Putamen (tissue), 1 donor: ENCODE data around the gene IRF4.

Experiments used
- DNase-seq: peaks from one replicate; pipeline ENCODE4 v3.0.0-alpha.2; 2016; ENCODE audit warnings: low spot score

Gene IRF4

GRCh38 chr6:444653-445275 is 53.2 kb downstream of the IRF4 start:
- DNase-seq, result no peak

DNA sequence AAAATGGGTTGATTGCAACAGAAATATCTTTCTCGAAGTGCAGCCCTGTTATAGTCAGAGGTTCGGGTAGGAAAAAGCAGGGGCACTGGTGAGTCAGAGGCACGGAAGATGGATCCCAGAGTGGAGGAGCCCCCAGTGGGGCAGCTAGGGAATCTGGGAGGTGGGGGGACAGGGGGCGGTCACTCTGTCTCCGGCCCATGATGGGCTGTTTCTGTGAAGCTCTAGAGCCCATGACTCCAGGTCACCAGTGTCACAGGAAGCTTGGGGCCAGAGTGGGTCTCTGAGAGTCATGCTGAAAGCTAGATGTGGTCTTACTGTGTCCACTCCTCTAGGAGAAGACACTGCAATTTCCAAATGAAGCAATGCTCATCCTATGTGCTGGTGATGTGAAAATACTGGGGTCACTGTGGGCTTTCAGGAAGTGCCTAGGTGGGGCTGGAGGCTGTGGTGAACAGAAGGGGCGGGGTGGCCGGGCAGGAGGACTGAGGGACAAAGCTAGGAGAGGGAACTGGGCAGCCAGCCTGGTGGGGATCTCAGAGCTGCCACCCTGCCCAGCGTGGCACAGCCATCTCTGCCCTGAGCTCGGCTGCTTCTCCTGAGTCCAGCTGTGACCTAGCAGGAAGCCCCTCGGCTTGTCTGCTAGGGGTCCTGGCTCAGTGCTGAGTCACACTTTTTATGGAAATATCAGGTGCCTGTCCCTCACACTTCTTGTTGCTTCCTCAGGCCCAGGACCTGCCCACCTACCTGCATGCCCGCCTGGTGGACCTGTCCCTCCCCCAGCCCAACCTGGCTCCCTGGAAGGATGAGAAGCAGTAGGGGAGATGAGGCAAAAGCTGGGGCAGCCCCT is 54.2 kb downstream of the IRF4 start:
- no peak for DNase-seq

DNA sequence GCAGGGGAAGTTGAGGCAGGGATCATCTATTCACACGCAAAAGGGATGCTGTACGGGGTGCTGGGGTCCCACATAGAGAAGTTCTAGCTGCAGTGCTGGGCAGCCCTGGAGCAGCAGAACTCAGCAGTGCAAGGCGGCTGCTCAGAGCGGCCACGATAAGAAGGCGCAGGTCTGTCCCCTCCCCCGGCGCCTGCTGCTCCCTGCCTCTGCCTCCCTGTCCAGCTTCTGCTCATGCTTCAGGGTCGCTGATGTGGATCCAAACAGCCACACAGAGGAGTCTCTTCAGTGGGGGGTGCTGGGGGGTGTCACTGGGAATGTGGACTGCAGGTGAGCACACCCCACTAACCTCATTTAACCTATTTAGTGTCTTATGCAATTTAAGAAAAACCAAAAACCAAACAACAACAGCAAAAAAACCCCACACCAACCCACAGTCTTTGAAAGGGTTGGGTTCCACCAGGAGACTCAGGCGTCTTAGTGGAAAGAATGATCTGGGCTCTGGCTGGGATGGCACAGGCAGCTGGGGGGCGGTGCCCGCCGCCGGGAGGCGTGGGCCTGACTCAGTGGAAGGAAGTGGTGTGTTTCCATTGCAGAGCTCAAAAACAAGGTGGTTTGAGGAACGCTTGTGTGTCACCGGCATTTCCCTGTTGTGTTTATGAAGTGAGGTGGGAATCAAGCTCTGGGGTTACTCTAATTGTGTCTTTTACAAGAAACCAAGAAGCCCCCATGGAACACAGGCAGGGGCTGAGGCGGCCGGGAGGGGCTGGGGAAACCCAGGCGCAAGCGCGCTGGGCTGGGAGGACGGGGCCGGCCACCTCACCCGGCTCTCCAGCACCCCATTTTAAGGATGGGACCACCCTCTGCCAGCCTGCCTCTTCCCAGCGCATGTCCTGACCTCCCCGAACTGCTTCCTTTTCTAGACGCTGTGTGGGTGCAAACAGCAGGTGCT is 55.1 kb downstream of the IRF4 start:
- DNase-seq, result no peak

- no peak for DNase-seq
Observed at GRCh38 chr6:447381-448165, 56.0 kb downstream of the IRF4 start.

DNA sequence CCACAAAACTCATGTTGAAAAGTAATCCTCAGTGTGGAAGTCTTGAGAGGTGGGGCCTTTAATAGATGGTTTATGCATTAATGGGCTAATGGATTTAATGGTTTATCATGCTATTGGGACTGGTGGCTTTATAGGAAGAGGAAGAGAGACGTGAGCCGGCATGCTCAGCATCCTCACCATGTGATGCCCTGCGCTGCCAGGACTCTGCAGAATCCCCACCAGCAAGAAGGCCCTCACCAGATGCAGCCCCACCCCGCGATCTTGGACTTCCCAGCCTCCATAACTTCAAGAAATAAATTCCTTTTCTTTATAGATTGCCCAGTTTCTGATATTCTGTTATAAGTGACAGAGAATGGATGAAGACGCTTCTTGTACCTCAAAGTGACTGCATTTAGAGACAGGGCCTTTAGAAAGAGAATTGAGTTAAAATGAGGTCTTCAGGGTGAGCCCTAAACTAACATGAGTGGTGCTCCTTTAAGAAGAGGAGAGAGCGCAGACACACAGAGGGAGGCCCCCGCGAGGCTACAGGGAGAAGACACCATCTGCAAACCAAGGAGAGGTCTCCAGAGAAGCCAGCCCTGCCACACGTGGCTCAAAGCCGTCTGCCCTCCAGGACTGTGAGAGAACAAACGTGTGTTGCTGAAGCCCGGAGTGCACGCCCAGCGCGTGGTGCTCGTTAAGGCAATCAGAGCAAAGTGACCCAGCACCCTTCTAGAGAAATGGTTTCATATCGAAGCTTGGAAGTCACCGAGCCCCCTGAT is 56.9 kb downstream of the IRF4 start:
- DNase-seq, result no peak

GRCh38 chr6:449057-449430 is 57.5 kb downstream of the IRF4 start:
- DNase-seq, result no peak

- no peak for DNase-seq
Observed at GRCh38 chr6:449486-450419, 58.2 kb downstream of the IRF4 start.

- no peak for DNase-seq
Observed at GRCh38 chr6:451336-451735, 59.8 kb downstream of the IRF4 start.

- DNase-seq, result no peak
Observed at GRCh38 chr6:451847-452246, 60.3 kb downstream of the IRF4 start.

GRCh38 chr6:452301-453067 is 60.9 kb downstream of the IRF4 start:
- no peak for DNase-seq

- peak; percentile 82 for DNase-seq
Observed at GRCh38 chr6:453152-453551, 61.6 kb downstream of the IRF4 start.

GRCh38 chr6:454148-454991 is 62.8 kb downstream of the IRF4 start:
- no peak for DNase-seq

DNA sequence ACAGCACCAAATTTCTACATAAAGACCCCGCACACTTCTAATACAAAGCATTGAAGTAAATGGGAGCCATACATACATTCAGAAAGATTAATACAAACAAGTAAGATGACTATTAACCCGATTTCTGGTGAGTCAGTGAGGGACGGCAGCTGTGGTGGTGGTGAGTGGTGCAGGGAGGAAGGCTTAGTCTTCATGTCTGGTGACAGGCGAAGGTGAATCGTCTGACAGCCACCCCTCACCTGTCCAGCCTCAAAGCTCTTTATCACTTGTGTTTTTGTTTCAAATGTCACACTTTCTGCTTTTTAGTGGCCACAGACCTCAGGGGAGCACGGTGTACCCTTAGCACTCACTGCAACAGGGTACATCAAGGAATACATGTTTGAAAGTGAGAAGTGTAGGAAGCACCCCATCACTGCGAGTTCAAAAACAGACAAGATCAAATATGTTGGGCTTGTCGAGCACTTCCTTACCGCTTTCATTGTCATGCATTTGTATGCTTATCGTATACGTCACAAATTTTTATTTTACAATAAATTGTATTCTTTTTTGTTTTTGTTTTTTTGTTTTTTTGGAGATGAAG is 63.5 kb downstream of the IRF4 start:
- DNase-seq, result no peak

DNA sequence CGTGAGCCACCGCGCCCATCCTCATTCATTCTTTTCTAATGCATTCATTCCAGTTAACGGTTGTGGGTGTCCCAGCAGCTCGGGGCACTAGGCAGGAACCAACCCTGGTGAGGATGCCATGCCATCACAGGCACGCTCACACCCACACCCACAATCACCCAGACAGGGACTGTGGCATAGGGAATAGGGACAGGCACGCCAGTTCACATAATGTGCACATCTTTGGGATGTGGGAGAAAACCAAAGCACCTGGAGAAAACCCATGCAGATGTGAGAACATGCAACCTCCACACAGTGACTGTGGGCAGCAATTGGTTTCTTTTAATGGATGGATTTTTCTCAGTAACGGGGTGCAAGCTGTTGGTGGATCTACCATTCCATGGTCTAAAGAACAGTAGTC is 64.3 kb downstream of the IRF4 start:
- no peak for DNase-seq

- DNase-seq, result no peak
Observed at GRCh38 chr6:456358-456867, 64.9 kb downstream of the IRF4 start.

DNA sequence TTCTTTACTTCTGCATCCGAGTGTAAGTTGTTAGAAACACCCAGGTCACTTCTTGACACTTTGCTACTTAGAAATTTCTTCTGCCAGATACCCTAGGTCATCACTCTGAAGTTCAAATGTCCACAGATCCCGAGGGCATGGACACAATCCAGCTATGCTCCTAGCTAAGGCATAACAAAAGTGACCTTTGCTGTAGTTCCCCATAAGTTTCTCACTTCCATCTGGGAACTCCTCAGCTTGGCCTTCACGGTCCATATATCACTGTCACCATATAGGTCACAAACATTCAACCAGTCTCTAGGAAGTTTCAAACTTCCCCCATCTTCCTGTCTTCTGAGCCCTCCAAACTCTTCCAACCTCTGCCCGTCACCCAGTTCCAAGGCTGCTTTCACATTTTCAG is 65.3 kb downstream of the IRF4 start:
- no peak for DNase-seq
